HepG2 (cell line): Measurements from ENCODE around the gene DEDD2. TPM values are rescaled to one million over a fixed set of nuclear protein-coding genes. Genes with fewer than 3 reads are reported as not detected.
A peak's percentile ranks its signal among the peaks of the same experiment; 100 is the strongest.

Experiments used
- ARHGAP35 ChIP-seq: sonication (generic); formaldehyde crosslinking; IDR thresholded peaks from 2 replicates; pipeline ENCODE4 v1.9.0; 2022; ENCODE audit warnings: mild to moderate bottlenecking, inconsistent platforms, moderate library complexity, missing genetic modification reagents, borderline replicate concordance
- ATF1 ChIP-seq: IDR thresholded peaks from 2 replicates; pipeline ENCODE4 v1.6.1; 2016; ENCODE audit warnings: mild to moderate bottlenecking, control low read depth
- ETV6 ChIP-seq: sonication (generic); formaldehyde crosslinking; conservative IDR thresholded peaks from 2 replicates; pipeline ENCODE4 v1.4.0; 2020; ENCODE audit warnings: missing genetic modification reagents
- GABPA ChIP-seq, 2 experiments: IDR thresholded peaks; 2 replicates each; pipeline ENCODE4 v1.6.1; 2011 to 2016; ENCODE audit warnings: low read depth in 2 of 2, low read length in 1 of 2, missing biosample characterization in 1 of 2, missing genetic modification characterization in 1 of 2
- KDM4B ChIP-seq: sonication (generic); formaldehyde crosslinking; IDR thresholded peaks from 2 replicates; pipeline ENCODE4 v1.4.0; 2020; ENCODE audit warnings: missing genetic modification reagents
- KLF12 ChIP-seq: sonication (generic); formaldehyde crosslinking; IDR thresholded peaks from 2 replicates; pipeline ENCODE4 v1.4.0; 2020; ENCODE audit warnings: missing genetic modification reagents, borderline replicate concordance
- KMT2B ChIP-seq: IDR thresholded peaks from 2 replicates; pipeline ENCODE4 v1.6.1; 2016; ENCODE audit warnings: missing genetic modification reagents, missing compliant biosample characterization
- MAX ChIP-seq: IDR thresholded peaks from 2 replicates; pipeline ENCODE4 v1.6.1; 2012; ENCODE audit warnings: inconsistent platforms
- MAZ ChIP-seq, 2 experiments: sonication (generic) in 1 of 2; formaldehyde crosslinking in 1 of 2; IDR thresholded peaks; 2 replicates each; pipeline versions ENCODE4 v1.5.0 to v1.6.1; 2012 to 2020; ENCODE audit warnings: low read depth in 2 of 2, mild to moderate bottlenecking in 2 of 2, borderline replicate concordance in 1 of 2, improper control_type of control experiment in 1 of 2, low read length in 1 of 2, missing genetic modification reagents in 1 of 2, moderate library complexity in 1 of 2
- MBD4 ChIP-seq: IDR thresholded peaks from 2 replicates; pipeline ENCODE4 v1.6.1; 2012; ENCODE audit warnings: low read length, inconsistent platforms, borderline replicate concordance
- RFX5 ChIP-seq: IDR thresholded peaks from 2 replicates; pipeline ENCODE4 v1.6.1; 2011; ENCODE audit warnings: low read depth, low read length, improper control_type of control experiment
- SIN3B ChIP-seq: fragments of 150-350 bp; IDR thresholded peaks from 2 replicates; pipeline ENCODE4 v1.6.1; 2014; ENCODE audit warnings: low read length
- SMAD1 ChIP-seq: sonication (generic); formaldehyde crosslinking; IDR thresholded peaks from 2 replicates; pipeline ENCODE4 v1.4.0; 2020; ENCODE audit warnings: missing genetic modification reagents, low read depth, mild to moderate bottlenecking, borderline replicate concordance
- YY1 ChIP-seq: IDR thresholded peaks from 2 replicates; pipeline ENCODE4 v1.6.1; 2011; ENCODE audit warnings: low read length, low read depth, moderate library complexity, mild to moderate bottlenecking; ENCODE audit not compliant: insufficient read depth, insufficient replicate concordance
- ZEB1 ChIP-seq: IDR thresholded peaks from 2 replicates; pipeline ENCODE4 v1.6.1; 2012; ENCODE audit warnings: mild to moderate bottlenecking, low read depth, inconsistent platforms; ENCODE audit not compliant: insufficient replicate concordance
- ZKSCAN1 ChIP-seq: fragments of 150-350 bp; IDR thresholded peaks from 2 replicates; pipeline ENCODE4 v1.6.1; 2014; ENCODE audit warnings: low read length
- ZNF350 ChIP-seq: sonication (generic); formaldehyde crosslinking; IDR thresholded peaks from 2 replicates; pipeline ENCODE4 v1.4.0; 2020; ENCODE audit warnings: mild to moderate bottlenecking, low read depth, missing genetic modification reagents, borderline replicate concordance
- ZNF382 ChIP-seq: sonication (generic); formaldehyde crosslinking; IDR thresholded peaks from 2 replicates; pipeline ENCODE4 v1.5.0; 2020; ENCODE audit warnings: missing genetic modification reagents, mild to moderate bottlenecking, borderline replicate concordance
- ZNF501 ChIP-seq: sonication (generic); formaldehyde crosslinking; IDR thresholded peaks from 2 replicates; pipeline ENCODE4 v1.5.1; 2020; ENCODE audit warnings: mild to moderate bottlenecking, moderate library complexity, missing genetic modification reagents
- ZNF607 ChIP-seq: sonication (generic); formaldehyde crosslinking; IDR thresholded peaks from 2 replicates; pipeline ENCODE4 v1.5.1; 2020; ENCODE audit warnings: missing genetic modification reagents, mild to moderate bottlenecking, borderline replicate concordance
- polyA plus RNA-seq, 8 experiments: library from polyadenylated mRNA; depleted of rRNA in 3 of 8; stranded (reverse) in 7 of 8; unstranded in 1 of 8; fragments of >200 nt; fragmentation: Illumina TruSeq in 4 of 8; extraction: Trizol in 4 of 8; gene quantifications; 2 replicates each; pipeline versions ENCODE4 v1.2.1 to v1.2.3, GENCODE V29; 2011 to 2016; ENCODE audit warnings: low read depth in 4 of 8, missing spikeins in 1 of 8, mixed read lengths in 1 of 8; ENCODE audit not compliant: insufficient read depth in 1 of 8
- total RNA-seq, 5 experiments: library from RNA; depleted of rRNA; stranded (reverse); fragments of >200 nt; fragmentation: Illumina TruSeq; extraction: Trizol; gene quantifications; 2 replicates each; pipeline ENCODE4 v1.2.3, GENCODE V29; 2016; ENCODE audit warnings: low read depth in 1 of 5
- TF ChIP-seq, protein P1 (sequence below): sonication (generic); formaldehyde crosslinking; IDR thresholded peaks from 2 replicates; pipeline ENCODE4 v1.5.0; 2020; ENCODE audit warnings: mild to moderate bottlenecking, missing genetic modification reagents
- TF ChIP-seq, protein P2 (sequence below): sonication (generic); formaldehyde crosslinking; IDR thresholded peaks from 2 replicates; pipeline ENCODE4 v1.5.1; 2020; ENCODE audit warnings: missing genetic modification reagents, mild to moderate bottlenecking, borderline replicate concordance

DEDD2 gene
- total and polyA plus RNA-seq, 2 of the 13 experiments (the other 11 are each of a cell fraction or from before 2014, with no cell fraction given) = 19.2 to 24.7 TPM

DNA sequence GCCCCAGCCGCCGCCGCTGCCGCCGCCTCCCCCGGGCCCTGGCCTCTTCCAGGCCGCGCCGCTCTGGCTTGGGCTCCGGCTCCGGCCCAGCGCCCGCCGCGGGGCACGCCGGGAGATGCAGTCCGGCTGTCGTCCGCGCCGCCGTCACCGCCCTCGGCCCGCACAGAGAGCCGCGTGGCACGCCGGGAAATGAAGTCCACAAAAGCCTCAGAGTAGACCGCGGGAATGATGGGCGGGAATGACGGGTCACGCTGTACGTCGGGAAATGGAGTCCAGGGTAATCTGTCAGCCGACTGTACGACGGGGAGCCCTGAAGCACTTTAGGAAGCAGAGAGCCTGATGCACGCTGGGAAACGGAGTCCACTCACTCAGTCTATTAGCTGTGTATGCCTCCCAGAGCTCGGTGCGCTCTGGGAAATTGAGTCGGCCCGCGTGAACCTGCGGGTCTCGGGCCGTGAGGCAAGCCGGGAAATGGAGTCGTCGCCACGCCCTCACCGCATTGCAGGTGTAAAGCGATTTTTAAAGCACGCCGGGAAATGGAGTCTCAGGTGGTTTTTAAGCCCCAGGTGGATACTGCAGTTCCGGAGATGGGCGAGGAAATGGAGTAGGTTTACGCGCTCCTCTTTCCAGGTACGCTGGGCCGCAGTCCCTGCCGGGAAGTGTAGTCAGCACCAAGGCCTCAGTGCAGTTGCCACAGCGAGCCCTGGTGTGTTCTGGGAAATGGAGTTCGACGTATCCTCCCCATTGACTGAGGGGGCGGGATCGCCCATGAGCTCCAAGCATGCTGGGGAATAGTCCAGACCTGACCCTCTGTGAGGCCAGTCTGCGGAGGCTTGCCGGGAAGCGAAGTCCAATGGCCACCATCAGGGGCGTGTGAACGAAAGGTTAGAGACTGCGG, 25.3 kb upstream of the DEDD2 start, which contains the start of gene GSK3A (continued):
- TF ChIP-seq, protein P1, sequence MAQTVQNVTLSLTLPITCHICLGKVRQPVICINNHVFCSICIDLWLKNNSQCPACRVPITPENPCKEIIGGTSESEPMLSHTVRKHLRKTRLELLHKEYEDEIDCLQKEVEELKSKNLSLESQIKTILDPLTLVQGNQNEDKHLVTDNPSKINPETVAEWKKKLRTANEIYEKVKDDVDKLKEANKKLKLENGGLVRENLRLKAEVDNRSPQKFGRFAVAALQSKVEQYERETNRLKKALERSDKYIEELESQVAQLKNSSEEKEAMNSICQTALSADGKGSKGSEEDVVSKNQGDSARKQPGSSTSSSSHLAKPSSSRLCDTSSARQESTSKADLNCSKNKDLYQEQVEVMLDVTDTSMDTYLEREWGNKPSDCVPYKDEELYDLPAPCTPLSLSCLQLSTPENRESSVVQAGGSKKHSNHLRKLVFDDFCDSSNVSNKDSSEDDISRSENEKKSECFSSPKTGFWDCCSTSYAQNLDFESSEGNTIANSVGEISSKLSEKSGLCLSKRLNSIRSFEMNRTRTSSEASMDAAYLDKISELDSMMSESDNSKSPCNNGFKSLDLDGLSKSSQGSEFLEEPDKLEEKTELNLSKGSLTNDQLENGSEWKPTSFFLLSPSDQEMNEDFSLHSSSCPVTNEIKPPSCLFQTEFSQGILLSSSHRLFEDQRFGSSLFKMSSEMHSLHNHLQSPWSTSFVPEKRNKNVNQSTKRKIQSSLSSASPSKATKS = no peak
- TF ChIP-seq ZEB1 (peak; percentile 100), GABPA (IDR thresholded peaks at IDR 0.05; ENCODE audit: low read depth, low read length) (peak; percentile 66), GABPA (CRISPR knock-in tag; IDR thresholded peaks at IDR 0.05; ENCODE audit: low read depth) (peak; percentile 90), ARHGAP35 (CRISPR knock-in tag) (no peak), RFX5 (peak; percentile 13; the same call in 1 of the 2 replicates), MBD4 (no peak), SIN3B (peak; percentile 59; the same call in 1 of the 2 replicates), ETV6 (CRISPR knock-in tag) (0 out of 2 replicates have a peak, but pooled peaks have one; percentile 44), YY1 (peak; percentile 84), SMAD1 (no peak), ZNF607 (CRISPR knock-in tag) (0 out of 2 replicates have a peak, but pooled peaks have one; percentile 74), KMT2B (CRISPR knock-in tag) (no peak; the same call in 1 of the 2 replicates), KLF12 (CRISPR knock-in tag) (peak; percentile 65), ZNF382 (CRISPR knock-in tag) (no peak), KDM4B (0 out of 2 replicates have a peak, but pooled peaks have one; percentile 39), ZNF350 (CRISPR knock-in tag) (0 out of 2 replicates have a peak, but pooled peaks have one; percentile 67), ATF1 (peak; percentile 92), MAZ (IDR thresholded peaks at IDR 0.05; ENCODE audit: borderline replicate concordance, low read depth, low read length) (no peak), MAZ (CRISPR knock-in tag; IDR thresholded peaks at IDR 0.05; ENCODE audit: low read depth) (0 out of 2 replicates have a peak, but pooled peaks have one; percentile 13), MAX (peak; percentile 73), ZNF501 (CRISPR knock-in tag) (peak; percentile 93), ZKSCAN1 (no peak)
- TF ChIP-seq, protein P2, sequence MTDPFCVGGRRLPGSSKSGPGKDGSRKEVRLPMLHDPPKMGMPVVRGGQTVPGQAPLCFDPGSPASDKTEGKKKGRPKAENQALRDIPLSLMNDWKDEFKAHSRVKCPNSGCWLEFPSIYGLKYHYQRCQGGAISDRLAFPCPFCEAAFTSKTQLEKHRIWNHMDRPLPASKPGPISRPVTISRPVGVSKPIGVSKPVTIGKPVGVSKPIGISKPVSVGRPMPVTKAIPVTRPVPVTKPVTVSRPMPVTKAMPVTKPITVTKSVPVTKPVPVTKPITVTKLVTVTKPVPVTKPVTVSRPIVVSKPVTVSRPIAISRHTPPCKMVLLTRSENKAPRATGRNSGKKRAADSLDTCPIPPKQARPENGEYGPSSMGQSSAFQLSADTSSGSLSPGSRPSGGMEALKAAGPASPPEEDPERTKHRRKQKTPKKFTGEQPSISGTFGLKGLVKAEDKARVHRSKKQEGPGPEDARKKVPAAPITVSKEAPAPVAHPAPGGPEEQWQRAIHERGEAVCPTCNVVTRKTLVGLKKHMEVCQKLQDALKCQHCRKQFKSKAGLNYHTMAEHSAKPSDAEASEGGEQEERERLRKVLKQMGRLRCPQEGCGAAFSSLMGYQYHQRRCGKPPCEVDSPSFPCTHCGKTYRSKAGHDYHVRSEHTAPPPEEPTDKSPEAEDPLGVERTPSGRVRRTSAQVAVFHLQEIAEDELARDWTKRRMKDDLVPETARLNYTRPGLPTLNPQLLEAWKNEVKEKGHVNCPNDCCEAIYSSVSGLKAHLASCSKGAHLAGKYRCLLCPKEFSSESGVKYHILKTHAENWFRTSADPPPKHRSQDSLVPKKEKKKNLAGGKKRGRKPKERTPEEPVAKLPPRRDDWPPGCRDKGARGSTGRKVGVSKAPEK = no peak
